Panc1 (cell line): ENCODE results near the gene ANTXR1. TPM values are rescaled to one million over a fixed set of nuclear protein-coding genes. Genes with fewer than 3 reads are reported as not detected.

Experiments
- ATAC-seq: fragments of 200-7000 bp; cut with Tn5 transposase; 2 replicates; pipeline ENCODE4 v1.9.1; 2020; ENCODE audit warnings: mild to moderate bottlenecking, moderate library complexity
- BruUV-seq: library from RNA; stranded (reverse); fragments of 400-500 nt; replicated peaks from 2 replicates; lab custom pipeline; 2021; lab: Mats Ljungman, UMichigan
- CTCF ChIA-PET: fragments of 300-600 bp; sonication (Branson Sonifier 250); formaldehyde crosslinking; loops from one replicate; lab custom pipeline; 2022; ENCODE audit warnings: antibody characterized with exemption; lab: Charles Lee
- POLR2A ChIA-PET: fragments of 300-600 bp; sonication (Branson Sonifier 250); formaldehyde crosslinking; loops from one replicate; lab custom pipeline; 2022; ENCODE audit warnings: antibody characterized with exemption; lab: Charles Lee
- DNase-seq: peaks from one replicate; pipeline ENCODE4 v3.0.0-alpha.2; 2010; ENCODE audit warnings: low read depth, low spot score
- H3K27ac ChIP-seq: 2 replicates; pipeline ENCODE4 v1.5.1; 2011; ENCODE audit warnings: mild to moderate bottlenecking, low read length, inconsistent platforms
- H3K27me3 ChIP-seq: fragments of 200-500 bp; sonication (Bioruptor generic); 2 replicates; pipeline ENCODE4 v1.6.0; 2014; ENCODE audit warnings: low read length, inconsistent platforms; ENCODE audit not compliant: control insufficient read depth, insufficient read depth
- H3K36me3 ChIP-seq: fragments of 200-500 bp; sonication (Bioruptor generic); 2 replicates; pipeline ENCODE4 v1.5.1; 2014; ENCODE audit warnings: inconsistent platforms, mild to moderate bottlenecking, low read length, moderate library complexity; ENCODE audit not compliant: control insufficient read depth, insufficient read depth
- H3K4me1 ChIP-seq: 2 replicates; pipeline ENCODE4 v1.5.1; 2011; ENCODE audit warnings: inconsistent platforms, mild to moderate bottlenecking, low read length, moderate library complexity; ENCODE audit not compliant: control insufficient read depth, insufficient read depth
- H3K4me3 ChIP-seq, 2 experiments: 2 replicates each; pipeline ENCODE4 v1.5.1; 2011 to 2012; ENCODE audit warnings: low read depth in 2 of 2, low read length in 2 of 2, mild to moderate bottlenecking in 2 of 2, inconsistent platforms in 1 of 2, moderate library complexity in 1 of 2
- H3K9me3 ChIP-seq: fragments of 200-500 bp; sonication (Bioruptor generic); 2 replicates; pipeline ENCODE4 v1.5.1; 2014; ENCODE audit warnings: low read depth, mild to moderate bottlenecking, inconsistent platforms, low read length, moderate library complexity; ENCODE audit not compliant: control insufficient read depth, insufficient read depth
- POLR2AphosphoS5 ChIP-seq: IDR thresholded peaks from 2 replicates; pipeline ENCODE4 v1.6.1; 2012; ENCODE audit warnings: mild to moderate bottlenecking, low read depth, low read length, moderate library complexity
- REST ChIP-seq, 2 experiments: IDR thresholded peaks; 2 replicates each; pipeline ENCODE4 v1.6.1; 2011 to 2012; ENCODE audit warnings: low read depth in 2 of 2, control low read depth in 1 of 2, low read length in 1 of 2, mild to moderate bottlenecking in 1 of 2, moderate library complexity in 1 of 2; ENCODE audit not compliant: insufficient read depth in 1 of 2
- SIN3A ChIP-seq: IDR thresholded peaks from 2 replicates; pipeline ENCODE4 v1.6.1; 2012; ENCODE audit warnings: low read depth, mild to moderate bottlenecking, low read length, moderate library complexity, borderline replicate concordance; ENCODE audit not compliant: insufficient read depth
- TCF7L2 ChIP-seq: IDR thresholded peaks from 2 replicates; pipeline ENCODE4 v1.6.1; 2011; ENCODE audit warnings: mild to moderate bottlenecking, low read depth, low read length, inconsistent platforms
- in situ Hi-C: cut with HindIII; loops from 2 replicates; pipeline ENCODE4 v1.10.0; 2016; ENCODE audit warnings: low sequenced_read_pairs, low pct_unique_long_range_greater_than_20kb
- intact Hi-C: fragments of 100-400 bp; cut with micrococcal nuclease; formaldehyde crosslinking; loops from one replicate; pipeline ENCODE4 v1.10.0; 2022; ENCODE audit not compliant: unreplicated experiment
- total RNA-seq: library from RNA; stranded (reverse); gene quantifications from one replicate; pipeline ENCODE4 v1.2.1, GENCODE V29; 2021; ENCODE audit not compliant: unreplicated experiment
- TF ChIP-seq, protein P1 (sequence below): fragments of 450-650 bp; IDR thresholded peaks from 2 replicates; pipeline ENCODE4 v1.5.1; 2017; ENCODE audit warnings: mild to moderate bottlenecking

The ANTXR1 gene
- total RNA-seq, 1 experiment from 2014 or later, result 132 TPM

DNA sequence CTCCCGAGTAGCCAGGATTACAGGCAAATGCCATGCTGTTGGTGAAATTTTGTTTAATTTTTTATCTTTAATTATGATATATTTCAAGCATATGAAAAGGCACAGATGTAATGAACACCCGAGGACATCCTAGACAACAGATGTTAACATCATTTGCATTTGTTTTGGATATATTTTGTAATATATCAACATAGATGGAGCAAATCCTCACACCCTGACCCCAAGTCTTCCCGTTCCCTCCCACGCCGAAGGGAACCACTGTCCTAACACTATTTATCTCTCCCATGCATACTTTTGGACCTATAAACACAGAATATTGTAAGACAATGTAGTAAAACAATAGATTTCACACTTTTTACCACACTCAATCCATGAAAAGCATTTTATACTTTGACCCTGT lies 274.6 kb downstream of the ANTXR1 start:
- no peak for TF ChIP-seq SIN3A
- TF ChIP-seq REST (IDR thresholded peaks at IDR 0.05; ENCODE audit: insufficient read depth in 1 of 2, low read depth in 2 of 2, low read length in 1 of 2), result no peak
- TF ChIP-seq, protein P1, sequence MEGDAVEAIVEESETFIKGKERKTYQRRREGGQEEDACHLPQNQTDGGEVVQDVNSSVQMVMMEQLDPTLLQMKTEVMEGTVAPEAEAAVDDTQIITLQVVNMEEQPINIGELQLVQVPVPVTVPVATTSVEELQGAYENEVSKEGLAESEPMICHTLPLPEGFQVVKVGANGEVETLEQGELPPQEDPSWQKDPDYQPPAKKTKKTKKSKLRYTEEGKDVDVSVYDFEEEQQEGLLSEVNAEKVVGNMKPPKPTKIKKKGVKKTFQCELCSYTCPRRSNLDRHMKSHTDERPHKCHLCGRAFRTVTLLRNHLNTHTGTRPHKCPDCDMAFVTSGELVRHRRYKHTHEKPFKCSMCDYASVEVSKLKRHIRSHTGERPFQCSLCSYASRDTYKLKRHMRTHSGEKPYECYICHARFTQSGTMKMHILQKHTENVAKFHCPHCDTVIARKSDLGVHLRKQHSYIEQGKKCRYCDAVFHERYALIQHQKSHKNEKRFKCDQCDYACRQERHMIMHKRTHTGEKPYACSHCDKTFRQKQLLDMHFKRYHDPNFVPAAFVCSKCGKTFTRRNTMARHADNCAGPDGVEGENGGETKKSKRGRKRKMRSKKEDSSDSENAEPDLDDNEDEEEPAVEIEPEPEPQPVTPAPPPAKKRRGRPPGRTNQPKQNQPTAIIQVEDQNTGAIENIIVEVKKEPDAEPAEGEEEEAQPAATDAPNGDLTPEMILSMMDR, result no peak
- TF ChIP-seq TCF7L2, result no peak
- TF ChIP-seq POLR2AphosphoS5, result no peak
- ATAC-seq (no peak), DNase-seq (no peak)
- POLR2A ChIA-PET, result no interaction called here
- Histone ChIP-seq H3K4me3 (no peak overlapping the region), H3K36me3 (no peaks in the 10 kb centered on the region), H3K4me1 (no peaks in the 10 kb centered on the region), H3K27me3 (no peaks in the 10 kb centered on the region), H3K9me3 (no peaks in the 10 kb centered on the region), H3K27ac (no peak overlapping the region)
- CTCF ChIA-PET, result no interaction called here
- intact Hi-C loops (no loop called here), in situ Hi-C loops (no loop called here)
- no TSS peak for BruUV-seq

DNA sequence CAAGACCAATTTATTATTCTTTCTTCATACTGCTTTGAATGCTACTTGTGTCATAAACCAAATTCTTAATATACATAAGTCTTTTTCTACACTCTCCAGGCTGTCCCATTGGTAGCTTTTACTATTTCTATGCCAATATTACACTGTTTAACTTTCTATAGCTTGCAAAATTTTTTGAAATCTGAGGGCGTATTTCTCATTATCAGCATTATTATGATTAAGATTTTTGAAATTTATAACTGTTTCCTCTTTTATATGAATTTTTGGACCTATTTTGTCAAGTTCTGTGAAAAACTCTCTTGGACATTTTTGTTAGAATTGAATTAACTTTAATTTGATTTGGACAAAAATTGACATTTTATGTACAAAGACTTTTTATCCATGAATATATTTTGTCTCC lies 275.4 kb downstream of the ANTXR1 start:
- ChIA-PET POLR2A (no interaction called here), CTCF (no interaction called here)
- H3K4me3 ChIP-seq, result no peak overlapping the region
- no peaks in the 10 kb centered on the region for H3K9me3 ChIP-seq
- no peak for ATAC-seq
- no peaks in the 10 kb centered on the region for H3K4me1 ChIP-seq
- no peaks in the 10 kb centered on the region for H3K36me3 ChIP-seq
- no peaks in the 10 kb centered on the region for H3K27me3 ChIP-seq
- no peak for TF ChIP-seq SIN3A
- TF ChIP-seq REST (IDR thresholded peaks at IDR 0.05; ENCODE audit: insufficient read depth in 1 of 2, low read depth in 2 of 2, low read length in 1 of 2), result no peak
- TF ChIP-seq TCF7L2, result no peak
- TF ChIP-seq, protein P1, result no peak
- no peak for TF ChIP-seq POLR2AphosphoS5
- no peak for DNase-seq
- in situ Hi-C loops, result no loop called here
- BruUV-seq, result no TSS peak
- H3K27ac ChIP-seq, result no peak overlapping the region
- intact Hi-C loops, result no loop called here
